K562 (cell line): ENCODE results near the gene TTC22.

Source experiments
- ATF6 ChIP-seq: sonication (generic); formaldehyde crosslinking; IDR thresholded peaks from 2 replicates; pipeline ENCODE4 v1.4.0; 2020; ENCODE audit warnings: mild to moderate bottlenecking, missing genetic modification reagents
- CREB5 ChIP-seq: fragments of 250-450 bp; sonication (Bioruptor Pico); IDR thresholded peaks from 2 replicates; pipeline ENCODE4 v1.5.0; 2020; ENCODE audit warnings: mild to moderate bottlenecking
- CTCF ChIP-seq, 3 experiments: IDR thresholded peaks in 2 of 3; conservative IDR thresholded peaks in 1 of 3; 2 replicates each; pipeline ENCODE4 v1.5.1; 2011 to 2012; ENCODE audit warnings: low read length in 3 of 3, mild to moderate bottlenecking in 3 of 3, control low read depth in 2 of 3, improper control_type of control experiment in 1 of 3, inconsistent platforms in 1 of 3, low read depth in 1 of 3, mixed read lengths in 1 of 3, moderate library complexity in 1 of 3; ENCODE audit not compliant: insufficient read depth in 2 of 3
- FOXA3 ChIP-seq, 2 experiments: fragments of 450-650 bp in 1 of 2; sonication (generic) in 1 of 2; formaldehyde crosslinking; IDR thresholded peaks in 1 of 2; conservative IDR thresholded peaks in 1 of 2; 2 replicates each; pipeline versions ENCODE4 v1.4.0 to v1.8.0; 2020 to 2022; ENCODE audit warnings: mild to moderate bottlenecking in 2 of 2, missing genetic modification reagents in 1 of 2
- KAT2B ChIP-seq: IDR thresholded peaks from one replicate; pipeline ENCODE4 v1.6.1; 2012; ENCODE audit warnings: low read depth, mild to moderate bottlenecking, control low read depth, inconsistent platforms, low read length, moderate library complexity
- POLR2AphosphoS5 ChIP-seq: IDR thresholded peaks from 2 replicates; pipeline ENCODE4 v1.6.1; 2011; ENCODE audit warnings: mild to moderate bottlenecking, low read depth, low read length, moderate library complexity; ENCODE audit not compliant: control insufficient read depth, insufficient read depth
- PRPF4 ChIP-seq: fragments of 200-400 bp; formaldehyde crosslinking; IDR thresholded peaks from one replicate; pipeline ENCODE4 v1.6.1; 2017; ENCODE audit warnings: low read length, low read depth, mild to moderate bottlenecking; ENCODE audit not compliant: insufficient read depth, poor library complexity, severe bottlenecking
- PTBP1 ChIP-seq: fragments of 200-400 bp; formaldehyde crosslinking; IDR thresholded peaks from 2 replicates; pipeline ENCODE4 v1.6.1; 2017; ENCODE audit warnings: low read depth, low read length
- RFX7 ChIP-seq: fragments of 250-450 bp; sonication (Bioruptor Pico); IDR thresholded peaks from 2 replicates; pipeline ENCODE4 v1.5.1; 2021; ENCODE audit warnings: mild to moderate bottlenecking
- SP2 ChIP-seq: IDR thresholded peaks from 2 replicates; pipeline ENCODE4 v1.6.1; 2011; ENCODE audit warnings: mild to moderate bottlenecking, low read depth, low read length, moderate library complexity; ENCODE audit not compliant: poor library complexity, severe bottlenecking; ENCODE audit errors: extremely low read depth
- SRF ChIP-seq, 2 experiments: fragments of 250-450, 450-650 bp in 1 of 2; sonication (Bioruptor Pico) in 1 of 2; sonication (generic) in 1 of 2; formaldehyde crosslinking; IDR thresholded peaks; 2 replicates each; pipeline versions ENCODE4 v1.5.0 to v1.5.1; 2020 to 2022; ENCODE audit warnings: mild to moderate bottlenecking in 1 of 2, missing genetic modification reagents in 1 of 2
- TBP ChIP-seq: optimal IDR thresholded peaks from 2 replicates; pipeline ENCODE3; 2011; ENCODE audit warnings: low read depth, low read length, improper control_type of control experiment
- THRA ChIP-seq: fragments of 450-650 bp; IDR thresholded peaks from 2 replicates; pipeline ENCODE4 v1.6.1; 2017; ENCODE audit warnings: mild to moderate bottlenecking, moderate library complexity
- ZNF512 ChIP-seq: IDR thresholded peaks from 2 replicates; pipeline ENCODE4 v1.6.1; 2016; ENCODE audit warnings: missing genetic modification characterization, missing compliant biosample characterization

- no peak for TF ChIP-seq TBP
- TF ChIP-seq PRPF4 = no peak
- TF ChIP-seq POLR2AphosphoS5 = no peak
- TF ChIP-seq ZNF512 (tag) = no peak
- TF ChIP-seq CTCF (IDR thresholded peaks at IDR 0.05 in 2 of 3, conservative IDR thresholded peaks at IDR 0.05 in 1 of 3; ENCODE audit: insufficient read depth in 2 of 3, low read depth in 1 of 3, low read length in 3 of 3) = no peak
- no peak for TF ChIP-seq KAT2B
- TF ChIP-seq ATF6 (CRISPR knock-in tag) = no peak
- TF ChIP-seq SP2 = no peak
- TF ChIP-seq THRA = no peak
- no peak for TF ChIP-seq FOXA3 (CRISPR knock-in tag; conservative IDR thresholded peaks at IDR 0.05 in 1 of 2, IDR thresholded peaks at IDR 0.05 in 1 of 2)
- no peak for TF ChIP-seq SRF (CRISPR knock-in tag; IDR thresholded peaks at IDR 0.05)
- TF ChIP-seq CREB5 (CRISPR knock-in tag) = no peak
- no peak for TF ChIP-seq PTBP1
- TF ChIP-seq RFX7 (CRISPR knock-in tag) = no peak
Observed at GRCh38 chr1:54766726-54767125, 34.4 kb downstream of the TTC22 start.
